Testis (tissue), 2 donors: ENCODE results near the gene PSMD14.

ENCODE experiments used
- POLR2A ChIP-seq: fragments of 450-650 bp; IDR thresholded peaks from one replicate; pipeline ENCODE4 v1.6.1; 2017; ENCODE audit warnings: antibody characterized with exemption, mild to moderate bottlenecking, moderate library complexity
- TF ChIP-seq, protein P1 (sequence below), 3 experiments: fragments of 450-650 bp in 2 of 3; fragments of 200-600 bp in 1 of 3; sonication (generic) in 1 of 3; IDR thresholded peaks; one replicate each; pipeline ENCODE4 v1.5.1; 2016 to 2019; ENCODE audit warnings: antibody characterized with exemption in 3 of 3, mild to moderate bottlenecking in 2 of 3, moderate library complexity in 1 of 3

DNA sequence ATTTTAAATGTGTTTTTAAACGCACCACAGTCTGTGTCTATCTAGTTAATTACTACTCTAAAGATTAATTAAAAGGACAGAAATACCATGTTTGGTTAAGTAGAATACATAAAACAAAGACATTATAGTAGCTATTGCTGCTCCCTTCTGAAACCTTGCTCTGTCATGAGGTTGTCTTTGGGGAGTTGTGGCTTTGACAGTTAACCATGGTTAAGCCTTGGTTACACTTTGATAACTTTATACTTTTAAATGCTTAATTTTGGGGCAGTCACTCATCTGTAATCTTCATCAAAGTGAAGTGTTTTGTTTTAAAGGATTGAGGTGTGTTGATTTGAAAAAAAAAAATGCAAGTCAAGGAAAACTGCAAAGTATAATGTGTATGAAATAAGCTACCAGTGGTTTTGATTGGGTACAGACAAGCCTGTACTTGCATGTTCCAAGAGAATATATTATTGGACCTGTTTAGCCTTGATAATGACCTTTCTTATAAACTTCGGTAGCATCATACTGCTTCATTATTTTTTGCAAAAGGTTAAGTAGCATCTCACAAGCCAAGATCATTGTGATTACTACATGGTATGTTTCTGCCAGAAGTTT lies 78.1 kb downstream of the PSMD14 start:
- TF ChIP-seq POLR2A = no peak
- TF ChIP-seq, protein P1, sequence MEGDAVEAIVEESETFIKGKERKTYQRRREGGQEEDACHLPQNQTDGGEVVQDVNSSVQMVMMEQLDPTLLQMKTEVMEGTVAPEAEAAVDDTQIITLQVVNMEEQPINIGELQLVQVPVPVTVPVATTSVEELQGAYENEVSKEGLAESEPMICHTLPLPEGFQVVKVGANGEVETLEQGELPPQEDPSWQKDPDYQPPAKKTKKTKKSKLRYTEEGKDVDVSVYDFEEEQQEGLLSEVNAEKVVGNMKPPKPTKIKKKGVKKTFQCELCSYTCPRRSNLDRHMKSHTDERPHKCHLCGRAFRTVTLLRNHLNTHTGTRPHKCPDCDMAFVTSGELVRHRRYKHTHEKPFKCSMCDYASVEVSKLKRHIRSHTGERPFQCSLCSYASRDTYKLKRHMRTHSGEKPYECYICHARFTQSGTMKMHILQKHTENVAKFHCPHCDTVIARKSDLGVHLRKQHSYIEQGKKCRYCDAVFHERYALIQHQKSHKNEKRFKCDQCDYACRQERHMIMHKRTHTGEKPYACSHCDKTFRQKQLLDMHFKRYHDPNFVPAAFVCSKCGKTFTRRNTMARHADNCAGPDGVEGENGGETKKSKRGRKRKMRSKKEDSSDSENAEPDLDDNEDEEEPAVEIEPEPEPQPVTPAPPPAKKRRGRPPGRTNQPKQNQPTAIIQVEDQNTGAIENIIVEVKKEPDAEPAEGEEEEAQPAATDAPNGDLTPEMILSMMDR (IDR thresholded peaks at IDR 0.05) = no peak
